T-helper 17 cell (primary cell): Measurements from ENCODE around the gene EIF4EBP3. TPM values are rescaled to one million over a fixed set of nuclear protein-coding genes. Genes with fewer than 3 reads are reported as not detected.
"Not testable (repeated sequence)": the region's sequence is repeated elsewhere in the genome, so short reads cannot be mapped to it uniquely, and the experiment has no call there.

ENCODE experiments used
- ATAC-seq: fragments of 150-1000 bp; cut with Tn5 transposase; 2 replicates; pipeline ENCODE4 v1.10.0; 2021; ENCODE audit warnings: mild to moderate bottlenecking, moderate library complexity
- DNase-seq, 3 donors: peaks; one replicate each; pipeline versions ENCODE4 v3.0.0 to v3.0.0-alpha.2; 2020 to 2021
- H3K9me3 ChIP-seq: one replicate; pipeline ENCODE4 v1.7.0; 2013; ENCODE audit warnings: low read length, mild to moderate bottlenecking; ENCODE audit not compliant: control insufficient read depth, poor library complexity, severe bottlenecking
- H3K27ac Mint-ChIP-seq: one replicate; pipeline ENCODE4 v1.8.0; 2022; ENCODE audit warnings: mild to moderate bottlenecking, moderate library complexity, mixed read lengths
- H3K27me3 Mint-ChIP-seq: one replicate; pipeline ENCODE4 v1.8.0; 2022; ENCODE audit warnings: mixed read lengths
- H3K36me3 Mint-ChIP-seq: one replicate; pipeline ENCODE4 v1.8.0; 2022; ENCODE audit warnings: low read depth, mixed read lengths
- H3K4me1 Mint-ChIP-seq: one replicate; pipeline ENCODE4 v1.8.0; 2022; ENCODE audit warnings: mild to moderate bottlenecking, mixed read lengths
- H3K4me3 Mint-ChIP-seq: one replicate; pipeline ENCODE4 v1.8.0; 2022; ENCODE audit warnings: mild to moderate bottlenecking, moderate library complexity, mixed read lengths
- total RNA-seq, 4 donors: library from RNA in 2 of 4; stranded (reverse) in 2 of 4; gene quantifications; one replicate each; pipeline ENCODE4 v1.2.3 and lab custom pipeline; 2022 to 2026

EIF4EBP3 gene
- total RNA-seq, 2 donors from 2014 or later: 9.1 to 14.0 TPM

DNA sequence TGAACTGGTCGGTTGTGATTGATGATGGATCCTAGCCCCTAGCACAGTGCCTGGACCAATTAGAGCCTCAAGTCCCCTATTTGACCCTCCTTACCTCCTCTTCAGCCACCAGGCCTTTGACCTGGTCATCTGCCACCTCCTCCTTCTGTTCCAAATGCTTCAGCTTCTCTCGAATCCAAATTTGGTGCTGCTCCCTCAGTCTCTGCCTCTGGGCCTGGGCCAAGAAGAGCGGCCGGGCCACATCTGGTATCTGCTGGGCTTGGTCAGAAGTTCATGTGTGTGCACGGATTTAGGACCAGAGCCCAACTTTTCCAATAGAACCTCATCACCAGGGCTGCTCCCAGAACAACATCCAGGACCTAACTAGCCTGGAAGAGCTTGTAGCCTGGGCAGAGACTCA is 23.6 kb downstream of the EIF4EBP3 start:
- no peak for DNase-seq
- no peak for ATAC-seq
- no peaks in the 10 kb centered on the region for H3K9me3 ChIP-seq
- peak overlapping the region; percentile 62 for H3K27ac Mint-ChIP-seq
- peaks cover 26% of the 10 kb centered on the region for H3K4me1 Mint-ChIP-seq
- no peak overlapping the region for H3K4me3 Mint-ChIP-seq
- peaks cover 13% of the 10 kb centered on the region for H3K36me3 Mint-ChIP-seq
- H3K27me3 Mint-ChIP-seq: no peaks in the 10 kb centered on the region

DNA sequence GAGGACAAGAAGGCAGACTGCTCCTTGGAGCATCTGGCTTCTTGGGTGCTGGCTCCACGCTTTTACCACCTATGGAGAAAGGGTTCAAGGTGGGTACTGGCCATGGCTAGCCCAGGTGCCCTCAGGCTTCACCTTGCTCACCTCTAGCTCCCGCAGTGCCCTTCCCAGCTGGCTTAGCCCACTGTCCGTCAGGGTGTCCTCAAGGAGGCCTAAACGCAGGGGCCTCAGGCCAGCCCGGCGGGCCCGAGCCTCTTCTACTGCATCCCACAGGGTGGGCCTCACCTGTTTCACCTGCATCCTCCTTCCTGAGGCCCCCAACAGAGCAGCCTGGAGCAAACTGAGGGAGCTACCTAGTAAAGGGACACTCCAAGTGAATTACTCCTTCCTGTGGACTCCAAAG is 26.2 kb downstream of the EIF4EBP3 start:
- peaks cover 3% of the 10 kb centered on the region for H3K36me3 Mint-ChIP-seq

GRCh38 chr5:140574165-140574564 is 26.7 kb downstream of the EIF4EBP3 start:
- DNase-seq (no peak), ATAC-seq (no peak)
- Mint-ChIP-seq H3K4me3 (peak overlapping the region; percentile 36), H3K27ac (no peak overlapping the region), H3K27me3 (no peaks in the 10 kb centered on the region), H3K36me3 (peaks cover 3% of the 10 kb centered on the region), H3K4me1 (peaks cover 7% of the 10 kb centered on the region)
- no peaks in the 10 kb centered on the region for H3K9me3 ChIP-seq

More for the DNA sequence above, 26.2 kb downstream of the EIF4EBP3 start:
- Mint-ChIP-seq H3K27me3 (no peaks in the 10 kb centered on the region), H3K27ac (no peak overlapping the region), H3K4me1 (peaks cover 11% of the 10 kb centered on the region), H3K4me3 (no peak overlapping the region)
- no peak for ATAC-seq
- H3K9me3 ChIP-seq: no peaks in the 10 kb centered on the region
- DNase-seq: no peak

DNA sequence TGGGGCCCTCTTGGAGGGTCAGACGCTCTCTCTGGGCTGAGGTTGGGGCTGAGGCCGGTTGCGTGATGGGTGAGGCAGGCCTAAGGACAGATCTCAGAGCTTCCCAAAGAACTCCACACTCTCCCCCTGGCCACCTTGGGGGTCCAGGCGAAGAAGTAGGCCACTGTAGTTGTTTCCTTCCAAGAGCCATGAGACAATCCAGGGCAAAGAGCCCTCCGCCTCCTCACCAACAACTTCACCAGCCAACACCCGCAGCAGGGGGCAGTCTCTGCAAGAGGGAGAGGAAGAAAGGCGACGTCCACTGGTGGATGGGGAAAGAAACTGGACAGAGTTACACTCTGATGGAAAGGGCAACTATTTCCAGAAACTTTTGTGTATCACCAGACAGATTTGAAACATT is 27.8 kb downstream of the EIF4EBP3 start:
- Mint-ChIP-seq H3K27me3 (no peaks in the 10 kb centered on the region), H3K36me3 (peaks cover 3% of the 10 kb centered on the region), H3K4me1 (peaks cover 5% of the 10 kb centered on the region), H3K27ac (no peak overlapping the region), H3K4me3 (no peak overlapping the region)
- no peak for DNase-seq
- no peaks in the 10 kb centered on the region for H3K9me3 ChIP-seq
- ATAC-seq: no peak

GRCh38 chr5:140576776-140577201 is 29.3 kb downstream of the EIF4EBP3 start:
- peaks cover 3% of the 10 kb centered on the region for H3K36me3 Mint-ChIP-seq
- no peak overlapping the region for H3K27ac Mint-ChIP-seq
- no peak for ATAC-seq
- H3K27me3 Mint-ChIP-seq: no peaks in the 10 kb centered on the region
- no peak for DNase-seq
- H3K4me3 Mint-ChIP-seq: no peak overlapping the region
- peaks cover 3% of the 10 kb centered on the region for H3K4me1 Mint-ChIP-seq
- no peaks in the 10 kb centered on the region for H3K9me3 ChIP-seq

DNA sequence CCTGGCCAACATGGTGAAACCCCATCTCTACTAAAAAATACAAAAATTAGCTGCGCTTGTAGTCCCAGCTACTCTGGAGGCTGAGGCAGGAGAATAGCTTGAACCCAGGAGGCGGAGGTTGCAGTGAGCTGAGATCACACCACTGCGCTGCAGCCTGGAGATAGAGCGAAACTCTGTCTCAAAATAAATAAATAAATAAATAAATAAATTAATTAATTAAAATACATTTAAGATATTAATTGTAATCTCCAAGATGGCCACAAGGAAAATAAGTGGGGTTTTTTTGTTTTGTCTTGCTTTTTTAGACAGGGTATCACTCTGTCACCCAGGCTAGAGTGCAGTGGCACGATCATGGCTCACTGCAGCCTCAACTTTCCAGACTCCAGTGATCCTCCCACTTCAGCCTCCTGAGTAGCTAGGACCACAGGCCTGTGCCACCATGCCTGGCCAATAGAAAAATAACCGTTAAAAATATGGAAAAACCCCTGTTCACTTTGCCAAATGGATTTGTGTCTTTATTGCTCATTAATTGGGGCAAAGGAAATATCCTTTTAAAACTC is 31.8 kb downstream of the EIF4EBP3 start:
- H3K36me3 Mint-ChIP-seq, H3K4me3 Mint-ChIP-seq, H3K27me3 Mint-ChIP-seq, H3K4me1 Mint-ChIP-seq, H3K9me3 ChIP-seq, DNase-seq, H3K27ac Mint-ChIP-seq, ATAC-seq: not testable (repeated sequence)

DNA sequence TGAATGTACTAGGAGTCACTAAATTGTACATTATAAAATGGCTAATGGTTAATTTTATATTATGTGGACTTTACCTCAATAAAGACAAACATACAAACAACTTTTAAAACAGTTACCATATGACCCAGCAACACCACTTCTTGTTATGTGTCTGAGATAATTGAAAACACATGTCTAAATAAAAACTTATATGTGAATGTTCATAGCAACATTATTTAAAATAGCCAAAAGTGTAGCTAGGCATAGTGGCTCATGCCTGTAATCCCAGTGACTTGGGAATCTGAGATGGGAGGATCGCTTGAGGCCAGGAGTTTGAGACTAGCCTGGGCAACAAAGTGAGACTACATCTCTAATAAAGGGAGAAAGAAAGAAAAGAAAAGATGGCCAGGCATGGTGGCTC is 40.0 kb downstream of the EIF4EBP3 start:
- DNase-seq (no peak), ATAC-seq (no peak)
- no peaks in the 10 kb centered on the region for H3K27me3 Mint-ChIP-seq
- H3K9me3 ChIP-seq: peaks cover 5% of the 10 kb centered on the region
- no peak overlapping the region for H3K27ac Mint-ChIP-seq
- H3K4me1 Mint-ChIP-seq: no peaks in the 10 kb centered on the region
- peaks cover 2% of the 10 kb centered on the region for H3K36me3 Mint-ChIP-seq
- H3K4me3 Mint-ChIP-seq: no peak overlapping the region

DNA sequence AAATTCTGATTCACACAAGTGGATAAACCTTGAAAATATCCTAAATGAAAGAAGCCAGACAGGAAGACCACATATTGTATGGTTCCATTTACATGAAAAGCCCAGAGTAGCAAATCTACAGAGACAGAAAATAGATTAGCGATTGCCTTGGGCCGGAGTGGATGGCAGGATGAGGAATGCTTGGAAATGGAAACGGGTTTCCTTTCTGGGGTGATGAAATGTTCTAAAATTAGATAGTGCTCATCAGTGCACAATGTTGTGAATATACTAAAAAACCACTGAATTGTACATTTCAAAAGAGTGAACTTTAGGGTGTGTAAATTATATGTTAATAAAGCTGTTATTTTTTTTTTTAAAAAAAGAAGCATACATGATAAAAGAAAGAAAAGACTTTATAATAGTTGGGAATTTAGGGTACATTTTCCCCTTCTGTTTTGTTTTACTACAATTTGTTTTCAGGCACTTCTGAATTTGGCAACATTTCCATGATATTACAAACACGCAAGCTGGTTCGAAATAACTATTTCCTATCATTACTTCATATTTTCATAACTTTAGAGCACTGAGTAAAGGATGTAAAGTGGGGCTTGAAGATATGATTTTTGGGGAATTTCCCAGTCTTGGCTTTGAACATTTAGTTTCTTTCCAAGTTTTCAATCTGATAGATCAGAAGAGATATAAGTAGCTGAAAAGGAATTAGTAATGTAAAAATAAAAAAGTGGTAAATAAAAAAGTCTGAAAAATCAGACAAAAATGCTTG is 41.0 kb downstream of the EIF4EBP3 start:
- Mint-ChIP-seq H3K27me3 (no peaks in the 10 kb centered on the region), H3K4me1 (peaks cover 2% of the 10 kb centered on the region), H3K4me3 (no peak overlapping the region), H3K36me3 (peaks cover 2% of the 10 kb centered on the region), H3K27ac (no peak overlapping the region)
- H3K9me3 ChIP-seq: peaks cover 1% of the 10 kb centered on the region
- ATAC-seq: no peak
- DNase-seq: no peak

- no peak overlapping the region for H3K4me3 Mint-ChIP-seq
- no peak for ATAC-seq
- no peaks in the 10 kb centered on the region for H3K9me3 ChIP-seq
- no peaks in the 10 kb centered on the region for H3K27me3 Mint-ChIP-seq
- H3K27ac Mint-ChIP-seq: no peak overlapping the region
- peaks cover 2% of the 10 kb centered on the region for H3K4me1 Mint-ChIP-seq
- no peak for DNase-seq
- H3K36me3 Mint-ChIP-seq: no peaks in the 10 kb centered on the region
Observed at GRCh38 chr5:140590861-140591260, 43.4 kb downstream of the EIF4EBP3 start.

- H3K36me3 Mint-ChIP-seq: no peaks in the 10 kb centered on the region
- ATAC-seq (no peak), DNase-seq (no peak)
- H3K27me3 Mint-ChIP-seq: no peaks in the 10 kb centered on the region
- peaks cover 2% of the 10 kb centered on the region for H3K4me1 Mint-ChIP-seq
- no peak overlapping the region for H3K4me3 Mint-ChIP-seq
- H3K27ac Mint-ChIP-seq: no peak overlapping the region
- H3K9me3 ChIP-seq: no peaks in the 10 kb centered on the region
Observed at GRCh38 chr5:140591747-140592372, 44.4 kb downstream of the EIF4EBP3 start.

GRCh38 chr5:140593070-140593469 is 45.6 kb downstream of the EIF4EBP3 start:
- ATAC-seq, H3K27ac Mint-ChIP-seq, H3K36me3 Mint-ChIP-seq, H3K4me1 Mint-ChIP-seq, H3K9me3 ChIP-seq, DNase-seq, H3K27me3 Mint-ChIP-seq: not testable (repeated sequence)
- peak overlapping the region; percentile 9 for H3K4me3 Mint-ChIP-seq

- H3K27me3 Mint-ChIP-seq: no peaks in the 10 kb centered on the region
- no peak overlapping the region for H3K27ac Mint-ChIP-seq
- ATAC-seq (no peak), DNase-seq (no peak)
- H3K4me1 Mint-ChIP-seq: peaks cover 2% of the 10 kb centered on the region
- no peaks in the 10 kb centered on the region for H3K9me3 ChIP-seq
- no peak overlapping the region for H3K4me3 Mint-ChIP-seq
- no peaks in the 10 kb centered on the region for H3K36me3 Mint-ChIP-seq
Observed at GRCh38 chr5:140594169-140594568, 46.7 kb downstream of the EIF4EBP3 start.

- no peak overlapping the region for H3K27ac Mint-ChIP-seq
- DNase-seq: no peak
- H3K27me3 Mint-ChIP-seq: no peaks in the 10 kb centered on the region
- no peak for ATAC-seq
- H3K9me3 ChIP-seq: no peaks in the 10 kb centered on the region
- H3K36me3 Mint-ChIP-seq: no peaks in the 10 kb centered on the region
- H3K4me1 Mint-ChIP-seq: peaks cover 2% of the 10 kb centered on the region
- no peak overlapping the region for H3K4me3 Mint-ChIP-seq
Observed at GRCh38 chr5:140595538-140596300, 48.3 kb downstream of the EIF4EBP3 start.
